HUES64 (cell line): ENCODE data around the gene BSCL2.
"Not testable (repeated sequence)": the region's sequence is repeated elsewhere in the genome, so short reads cannot be mapped to it uniquely, and the experiment has no call there.

Source experiments
- H3K27ac ChIP-seq: 2 replicates; pipeline ENCODE4 v1.7.0; 2013; ENCODE audit warnings: low read depth, low read length, inconsistent platforms
- H3K27me3 ChIP-seq: 2 replicates; pipeline ENCODE4 v1.6.1; 2013; ENCODE audit warnings: mild to moderate bottlenecking, low read length; ENCODE audit not compliant: insufficient read depth
- H3K36me3 ChIP-seq: 2 replicates; pipeline ENCODE4 v1.6.1; 2013; ENCODE audit warnings: mild to moderate bottlenecking, low read length; ENCODE audit not compliant: insufficient read depth
- H3K4me1 ChIP-seq: 2 replicates; pipeline ENCODE4 v1.6.1; 2013; ENCODE audit warnings: mild to moderate bottlenecking, low read length, moderate library complexity; ENCODE audit not compliant: insufficient read depth
- H3K4me3 ChIP-seq: 2 replicates; pipeline ENCODE4 v1.5.1; 2013; ENCODE audit warnings: mild to moderate bottlenecking, low read length, moderate library complexity
- H3K9ac ChIP-seq: 2 replicates; pipeline ENCODE4 v1.6.1; 2013; ENCODE audit warnings: mild to moderate bottlenecking, low read depth, low read length
- H3K9me3 ChIP-seq: 2 replicates; pipeline ENCODE4 v1.6.1; 2013; ENCODE audit warnings: low read depth, low read length; ENCODE audit not compliant: insufficient read depth
- WGBS: fragments of 150-250, 120-280 bp; methylation state at CpG from one replicate; pipeline ENCODE4 v1.1.7; 2013; ENCODE audit warnings: missing lambda C conversion rate; 5-methylcytosine and 5-hydroxymethylcytosine counted together

The BSCL2 gene

DNA sequence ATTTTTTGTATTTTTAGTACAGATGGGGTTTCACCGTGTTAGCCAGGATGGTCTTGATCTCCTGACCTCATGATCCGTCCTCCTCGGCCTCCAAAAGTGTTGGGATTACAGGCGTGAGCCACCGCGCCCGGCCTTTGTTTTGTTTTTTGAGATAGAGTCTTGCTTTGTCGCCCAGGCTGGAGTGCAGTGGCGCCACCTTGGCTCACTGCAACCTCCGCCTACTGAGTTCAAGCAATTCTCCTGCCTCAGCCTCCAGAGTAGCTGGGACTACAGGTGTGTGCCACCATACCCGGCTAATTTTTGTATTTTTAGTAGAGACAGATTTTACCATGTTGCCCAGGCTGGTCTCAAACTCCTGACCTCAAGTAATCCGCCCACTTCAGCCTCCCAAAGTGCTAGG lies 56.9 kb downstream of the BSCL2 start:
- not testable (repeated sequence) for H3K9me3 ChIP-seq, H3K27me3 ChIP-seq, H3K4me3 ChIP-seq, H3K4me1 ChIP-seq, H3K27ac ChIP-seq, H3K9ac ChIP-seq
- WGBS = 95% methylated on average over 12 of the region's 12 CpGs
- H3K36me3 ChIP-seq = peaks cover 25% of the 10 kb centered on the region

DNA sequence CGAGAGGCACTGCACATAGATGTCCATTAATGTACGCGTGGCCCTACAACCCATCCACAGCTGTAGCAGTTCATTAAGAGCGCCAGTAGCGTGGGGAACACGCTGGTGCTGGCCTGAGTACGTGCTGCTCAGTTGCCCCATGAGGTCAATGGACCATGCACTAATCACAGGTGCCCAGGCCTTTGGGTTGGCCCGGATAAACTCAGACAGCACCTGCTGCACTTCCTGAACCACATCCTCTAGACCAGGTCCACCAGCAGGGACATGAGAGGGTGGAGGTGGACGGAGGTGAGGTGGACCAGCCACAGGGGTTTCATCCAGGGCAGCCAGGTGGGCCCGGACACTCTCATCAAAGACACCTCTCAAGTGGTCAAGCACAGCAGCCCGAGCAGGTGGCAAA lies 57.7 kb downstream of the BSCL2 start:
- no peak overlapping the region for H3K27ac ChIP-seq
- H3K9me3 ChIP-seq = no peaks in the 10 kb centered on the region
- no peaks in the 10 kb centered on the region for H3K27me3 ChIP-seq
- no peaks in the 10 kb centered on the region for H3K4me1 ChIP-seq
- H3K36me3 ChIP-seq = peaks cover 29% of the 10 kb centered on the region
- H3K4me3 ChIP-seq = no peak overlapping the region
- H3K9ac ChIP-seq = no peak overlapping the region
- WGBS = 95% methylated on average over 11 of the region's 11 CpGs

DNA sequence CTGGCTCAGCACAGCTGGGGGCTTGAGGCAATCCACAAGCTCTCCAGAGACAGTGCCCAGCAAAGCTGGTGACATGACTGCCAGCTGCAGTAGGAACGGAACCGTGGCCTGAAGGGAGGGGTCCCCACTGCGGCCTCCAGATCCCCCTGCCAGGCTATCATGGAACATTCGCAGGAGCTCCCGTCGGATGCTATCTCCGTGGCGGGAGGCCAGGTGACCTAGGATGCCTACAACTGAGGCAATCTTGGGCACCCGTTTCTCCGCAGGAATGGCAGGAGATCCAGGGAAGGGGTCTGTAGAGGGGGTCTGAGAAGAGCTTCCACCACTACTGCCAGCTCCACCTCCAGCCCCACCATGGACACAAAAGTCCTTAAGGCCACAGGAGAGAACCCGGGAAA lies 58.3 kb downstream of the BSCL2 start:
- no peak overlapping the region for H3K9ac ChIP-seq
- no peak overlapping the region for H3K27ac ChIP-seq
- peaks cover 34% of the 10 kb centered on the region for H3K36me3 ChIP-seq
- no peak overlapping the region for H3K4me3 ChIP-seq
- no peaks in the 10 kb centered on the region for H3K9me3 ChIP-seq
- H3K27me3 ChIP-seq = no peaks in the 10 kb centered on the region
- no peaks in the 10 kb centered on the region for H3K4me1 ChIP-seq
- 97% methylated on average over 10 of the region's 11 CpGs for WGBS

DNA sequence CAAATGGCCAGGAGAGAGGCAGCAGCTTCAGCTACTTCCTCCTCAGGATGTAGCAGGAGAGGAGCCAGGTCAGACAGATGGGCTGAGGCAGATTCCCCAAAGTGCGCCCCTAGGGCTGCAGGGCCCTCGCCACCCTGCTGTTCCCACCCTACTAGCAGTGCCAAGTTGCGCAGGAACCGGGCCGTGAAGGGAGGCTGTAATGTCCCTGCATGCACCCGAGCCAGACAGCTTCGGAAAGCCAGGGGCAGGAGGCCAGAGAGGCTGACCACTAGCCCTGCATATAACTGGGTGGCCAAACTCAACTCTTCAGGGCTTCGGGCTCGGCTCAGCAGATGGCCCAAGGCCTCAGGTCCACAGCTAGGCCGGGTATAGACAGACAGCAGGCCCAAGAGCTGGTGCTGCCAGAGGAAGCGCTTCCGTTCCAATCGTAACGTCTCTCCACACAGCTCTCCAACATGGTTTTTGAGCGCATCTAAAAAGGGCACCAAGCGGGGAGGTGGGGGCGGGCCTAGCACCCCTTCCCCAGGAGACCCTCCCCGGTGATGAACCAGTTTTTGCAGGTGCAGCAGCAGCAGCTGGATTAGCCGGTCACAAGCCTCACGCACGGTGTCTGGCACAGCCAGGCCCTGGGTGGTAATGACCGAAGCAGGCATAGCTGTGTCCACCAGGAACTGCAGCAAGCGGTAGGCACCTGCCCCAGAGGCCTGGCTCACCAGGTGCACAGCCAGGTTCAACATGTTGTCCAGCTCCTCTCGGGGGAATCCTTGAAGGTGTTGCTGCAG lies 58.8 kb downstream of the BSCL2 start:
- Histone ChIP-seq H3K4me3 (no peak overlapping the region), H3K9ac (no peak overlapping the region), H3K36me3 (peaks cover 40% of the 10 kb centered on the region), H3K27me3 (no peaks in the 10 kb centered on the region), H3K9me3 (no peaks in the 10 kb centered on the region), H3K4me1 (no peaks in the 10 kb centered on the region), H3K27ac (no peak overlapping the region)
- 95% methylated on average over 24 of the region's 24 CpGs for WGBS

DNA sequence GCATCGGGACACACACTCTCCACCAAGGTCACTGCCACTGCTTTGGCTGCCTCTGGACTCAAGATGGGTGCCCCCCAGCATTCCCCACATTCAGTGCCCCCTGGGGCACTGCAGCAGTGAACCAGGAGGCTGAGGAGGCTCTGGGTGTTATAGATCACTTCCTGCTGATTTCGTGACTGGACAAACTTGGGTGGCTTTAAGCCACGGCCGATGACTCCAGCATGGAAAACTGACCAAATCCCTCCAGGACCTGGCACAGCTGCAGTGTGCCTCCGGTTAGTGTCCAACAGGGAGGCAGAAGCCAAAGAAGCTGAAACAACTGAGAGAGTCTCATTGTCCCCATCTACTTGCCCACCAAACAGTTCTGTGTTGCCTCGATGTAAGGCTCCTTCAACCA lies 59.6 kb downstream of the BSCL2 start:
- H3K27ac ChIP-seq = no peak overlapping the region
- H3K4me1 ChIP-seq = no peaks in the 10 kb centered on the region
- H3K9ac ChIP-seq = no peak overlapping the region
- no peak overlapping the region for H3K4me3 ChIP-seq
- 93% methylated on average over 6 of the region's 6 CpGs for WGBS
- peaks cover 47% of the 10 kb centered on the region for H3K36me3 ChIP-seq
- no peaks in the 10 kb centered on the region for H3K27me3 ChIP-seq
- no peaks in the 10 kb centered on the region for H3K9me3 ChIP-seq

DNA sequence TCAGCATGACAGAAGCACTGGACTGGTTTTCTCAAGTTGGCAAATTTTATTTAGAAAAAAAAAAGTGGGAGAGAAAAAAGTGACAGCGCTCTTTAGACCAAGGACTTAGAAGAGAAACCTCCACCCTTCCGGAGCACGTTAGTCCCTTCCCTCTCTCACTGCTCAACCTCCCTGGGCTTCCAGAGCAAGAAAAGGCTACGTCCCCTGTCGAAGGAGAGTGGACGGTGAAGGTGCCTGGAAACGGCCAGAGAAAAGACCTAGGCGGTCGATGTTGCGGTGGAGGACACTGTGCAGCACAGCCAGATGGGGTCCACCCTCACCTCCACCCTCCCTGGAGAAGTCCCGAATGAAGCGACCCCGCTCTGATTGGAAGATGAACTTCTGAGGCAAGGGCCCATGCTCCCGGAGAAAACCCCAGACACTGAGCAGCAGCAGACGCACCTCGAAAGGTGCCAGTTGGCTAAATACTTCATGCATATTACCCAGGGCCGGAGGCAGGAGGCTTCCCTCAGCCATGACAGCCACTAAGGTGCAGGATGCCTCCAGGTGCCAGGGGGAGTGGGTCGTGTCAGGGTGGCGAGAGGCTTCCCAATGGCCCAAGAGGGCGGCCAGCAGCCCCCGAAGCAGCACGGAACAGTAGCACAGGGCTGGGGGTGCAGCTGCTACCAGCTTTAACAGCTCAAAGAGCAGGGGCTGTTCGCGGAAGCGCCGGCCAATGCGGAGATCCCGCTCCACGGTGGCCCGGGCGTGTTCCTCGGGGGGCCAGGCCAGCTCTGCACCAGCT lies 60.2 kb downstream of the BSCL2 start:
- H3K27ac ChIP-seq = peak overlapping the region; percentile 16; the same call in 1 of the 2 replicates
- 0 out of 2 replicates have a peak overlapping the region, but pooled peaks have one; percentile 28 for H3K4me3 ChIP-seq
- H3K9ac ChIP-seq = no peak overlapping the region
- H3K27me3 ChIP-seq = no peaks in the 10 kb centered on the region
- H3K4me1 ChIP-seq = no peaks in the 10 kb centered on the region
- 78% methylated on average over 31 of the region's 32 CpGs for WGBS
- no peaks in the 10 kb centered on the region for H3K9me3 ChIP-seq
- peaks cover 48% of the 10 kb centered on the region for H3K36me3 ChIP-seq

DNA sequence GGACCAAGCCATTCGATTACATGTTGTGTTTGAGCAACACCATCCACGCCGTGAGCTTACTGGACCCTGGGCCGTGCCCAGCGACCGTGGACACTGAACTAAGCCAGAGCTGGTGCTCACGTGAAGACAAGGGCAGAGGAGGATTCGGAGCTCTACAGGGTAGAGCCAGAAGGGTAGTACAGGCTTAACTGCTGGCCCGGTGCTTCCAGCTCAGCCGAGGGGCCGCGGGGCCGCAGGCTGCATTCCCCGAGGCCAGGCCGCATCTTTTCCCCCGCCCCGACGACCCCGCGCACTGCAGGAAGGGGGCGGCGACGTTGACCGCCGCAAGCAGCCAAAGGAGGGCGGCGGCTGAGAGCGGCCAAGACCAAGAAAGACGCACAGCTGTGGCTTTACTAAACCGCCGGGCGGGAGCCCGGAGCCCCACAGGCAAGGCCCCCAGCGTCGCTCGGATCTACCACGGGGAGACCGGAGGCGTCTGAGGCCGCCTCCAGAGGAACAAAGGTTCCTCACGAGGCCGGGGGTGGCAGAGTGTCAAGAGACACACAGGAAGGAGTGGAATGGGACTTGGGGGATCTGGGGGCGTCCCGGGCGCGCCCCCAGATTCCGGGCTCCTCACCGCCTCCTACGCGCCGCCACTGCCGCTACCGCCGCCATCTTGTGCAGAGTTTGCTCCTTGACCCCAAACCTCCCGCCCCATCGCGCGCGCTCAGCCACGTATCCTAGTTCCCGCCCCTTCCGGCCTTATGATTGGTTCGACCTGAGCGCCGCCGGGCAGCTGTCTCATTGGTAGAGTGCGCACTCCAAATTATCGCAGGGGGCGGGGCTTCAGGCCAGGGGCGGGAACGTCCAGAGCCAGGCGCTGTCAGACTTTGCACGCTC lies 61.0 kb downstream of the BSCL2 start, which contains the start of gene GANAB:
TSS of gene GANAB (minus strand) at position 668 of the 879 bp plus-strand sequence. CDS start at position 654, 14 bp downstream.
- H3K27me3 ChIP-seq = no peaks in the 10 kb centered on the region
- H3K9ac ChIP-seq = peak within 1 kb of the TSS; percentile 99
- peak within 1 kb of the TSS; percentile 92 for H3K4me3 ChIP-seq
- H3K9me3 ChIP-seq = no peaks in the 10 kb centered on the region
- H3K4me1 ChIP-seq = no peaks in the 10 kb centered on the region
- WGBS = under 1% methylated on average over 73 of the region's 73 CpGs
- H3K27ac ChIP-seq = peak within 1 kb of the TSS; percentile 93
- H3K36me3 ChIP-seq = peaks cover 48% of the 10 kb centered on the region

DNA sequence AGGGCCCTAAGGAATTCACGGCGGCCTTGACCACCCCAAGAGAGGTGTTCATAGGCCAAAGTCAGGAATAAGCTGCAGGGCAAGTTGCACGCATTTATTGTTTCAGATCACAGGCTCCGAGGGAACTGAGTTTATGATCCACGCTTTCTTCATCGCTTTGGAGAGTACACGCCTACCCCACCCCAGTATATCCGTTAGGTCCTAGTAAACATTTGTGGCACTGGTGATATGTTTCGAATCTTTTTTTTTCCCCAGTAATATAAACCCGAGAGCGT lies 61.6 kb downstream of the BSCL2 start:
- Histone ChIP-seq H3K4me1 (no peaks in the 10 kb centered on the region), H3K27me3 (no peaks in the 10 kb centered on the region), H3K27ac (peak overlapping the region; percentile 93), H3K9me3 (no peaks in the 10 kb centered on the region), H3K9ac (peak overlapping the region; percentile 99), H3K4me3 (peak overlapping the region; percentile 92), H3K36me3 (peaks cover 46% of the 10 kb centered on the region)
- 28% methylated on average over 11 of the region's 11 CpGs for WGBS

DNA sequence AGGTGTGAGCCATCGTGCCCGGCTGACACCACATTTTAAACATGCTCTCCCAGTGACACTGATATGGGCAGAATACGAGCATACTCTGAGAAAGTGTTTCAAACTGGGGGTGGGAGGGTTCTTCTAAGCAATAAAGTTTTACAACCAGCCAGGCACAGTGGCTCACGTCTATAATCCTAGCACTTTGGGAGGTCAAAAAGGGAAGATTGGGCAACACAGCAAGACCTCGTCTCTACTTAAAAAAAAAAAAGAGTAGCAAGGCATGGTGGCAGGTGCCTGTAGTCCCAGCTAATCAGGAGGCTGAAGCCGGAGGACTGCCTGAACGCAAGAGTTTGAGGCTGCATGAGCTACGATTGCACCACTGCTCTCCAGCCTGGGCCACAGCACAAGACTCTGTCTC lies 63.0 kb downstream of the BSCL2 start:
- Histone ChIP-seq H3K4me3 (no peak overlapping the region), H3K9me3 (no peaks in the 10 kb centered on the region), H3K27me3 (no peaks in the 10 kb centered on the region), H3K36me3 (peaks cover 45% of the 10 kb centered on the region), H3K27ac (no peak overlapping the region), H3K9ac (no peak overlapping the region), H3K4me1 (no peaks in the 10 kb centered on the region)
- WGBS = 98% methylated on average over 8 of the region's 8 CpGs
